Pancreas (tissue), 10 donors: ENCODE results near the gene CHD9. TPM values are rescaled to one million over a fixed set of nuclear protein-coding genes. Genes with fewer than 3 reads are reported as not detected.
A peak's percentile ranks its signal among the peaks of the same experiment; 100 is the strongest.

Experiments used
- ATAC-seq, 4 donors: fragments of 200-7000 bp; cut with Tn5 transposase; one replicate each; pipeline versions ENCODE4 v1.8.0 to v1.9.1; 2020; ENCODE audit warnings: mild to moderate bottlenecking in 4 of 4, moderate library complexity in 4 of 4
- DNase-seq, 6 donors: peaks; one replicate each; pipeline ENCODE4 v3.0.0-alpha.2; 2020
- FAIRE-seq: peaks from 2 replicates; lab custom pipeline; 2012; peaks lifted over from hg19 to GRCh38; lab: Jason Lieb, UNC
- H3K27ac ChIP-seq, 4 donors: fragments of 200-600 bp; sonication (generic); 1 replicate in 3 of 4; 2 replicates in 1 of 4; pipeline versions ENCODE4 v1.5.0 to v1.8.0; 2020
- H3K27me3 ChIP-seq, 4 donors: fragments of 200-600 bp; one replicate each; pipeline ENCODE4 v1.8.0; 2021
- H3K36me3 ChIP-seq, 3 donors: fragments of 200-600 bp; sonication (generic) in 1 of 3; one replicate each; pipeline versions ENCODE4 v1.5.0 to v1.8.0; 2020 to 2021
- H3K4me1 ChIP-seq, 3 donors: fragments of 200-600 bp; one replicate each; pipeline ENCODE4 v1.8.0; 2021
- H3K4me3 ChIP-seq, 4 donors: fragments of 200-600 bp; sonication (generic) in 2 of 4; one replicate each; pipeline versions ENCODE4 v1.5.0 to v1.8.0; 2020 to 2021
- H3K9me3 ChIP-seq, 4 donors: fragments of 200-600 bp; one replicate each; pipeline ENCODE4 v1.8.0; 2021
- WGBS, 2 donors: extraction: QIAGEN DNeasy Blood & Tissue Kit; methylation state at CpG; one replicate each; pipeline ENCODE4 v1.1.7; 2013; 5-methylcytosine and 5-hydroxymethylcytosine counted together
- intact Hi-C, 3 donors: fragments of 100-400 bp; cut with DNase I; formaldehyde crosslinking; loops; one replicate each; pipeline versions ENCODE4 v1.11.1 to v1.14.2; 2022
- polyA plus RNA-seq, 2 donors: library from polyadenylated mRNA; stranded (reverse); fragments of 200-250 nt; gene quantifications; one replicate each; pipeline ENCODE4 v1.2.3, GENCODE V29; 2013
- total RNA-seq, 6 donors: library from RNA; stranded (reverse); fragmentation: NEBNext Ultra II Directional in 4 of 6; extraction: Animal tissue kit (Norgen Biotek cat#: 25700) in 4 of 6; gene quantifications; one replicate each; pipeline versions ENCODE4 v1.2.1 to v1.2.4, GENCODE V29; 2021 to 2023
- TF ChIP-seq, protein P1 (sequence below), 4 donors: fragments of 200-600 bp; sonication (generic) in 3 of 4; IDR thresholded peaks; one replicate each; pipeline versions ENCODE4 v1.5.0 to v1.8.0; 2021; ENCODE audit warnings: antibody characterized with exemption in 4 of 4
- donor health status: healthy with polysubstance abuse.
- donor health status: DM: no; HTN: no; CAD: no; lungs with moderate emphysema.
- donor health status: DM: no; HTN: no; CAD: no.
- donor health status: control.
- donor health status: control.
- donor health status: Bipolar disorder and iron deficiency.
- donor health status: DM: yes; HTN: yes; CAD: no.
- donor health status: DM: no; HTN: no; CAD: no.
- donor health status: DM: no; HTN: no; CAD: no.
- donor health status: DM: yes; HTN: yes; CAD: no.

Gene CHD9
- total and polyA plus RNA-seq, 8 donors, result 7.2 to 40.9 (median 30.1) TPM

DNA sequence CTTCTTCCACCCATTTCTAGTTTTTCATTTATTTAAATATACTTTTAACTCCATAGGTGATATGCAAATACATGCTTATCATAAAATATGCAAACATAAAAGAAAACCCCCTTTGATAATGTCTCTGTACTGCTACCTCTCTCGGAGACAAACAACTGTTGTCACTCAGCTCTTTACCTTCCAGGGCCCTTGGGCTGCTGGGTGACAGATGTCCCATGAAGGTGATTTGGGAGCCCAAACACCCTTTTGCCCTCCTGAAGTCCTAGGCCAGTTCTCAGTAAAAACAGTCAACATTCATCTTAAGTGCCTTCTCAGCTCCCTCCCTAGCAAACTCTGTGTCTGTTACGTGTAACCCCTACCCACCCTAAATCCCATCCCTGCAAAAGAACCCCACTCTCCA lies 37.5 kb downstream of the CHD9 start:
- DNase-seq, result no peak
- Histone ChIP-seq H3K4me1 (peaks cover 0 to 3% (median 0%) of the 10 kb centered on the region in 3 donors), H3K9me3 (no peaks in the 10 kb centered on the region), H3K27me3 (no peaks in the 10 kb centered on the region), H3K27ac (no peak overlapping the region), H3K36me3 (no peaks in the 10 kb centered on the region), H3K4me3 (no peak overlapping the region)
- FAIRE-seq, result no peak
- WGBS, 2 donors, result 89 to 92% methylated on average over 2 of the region's 2 CpGs
- intact Hi-C loops, result no loop called here
- TF ChIP-seq, protein P1, sequence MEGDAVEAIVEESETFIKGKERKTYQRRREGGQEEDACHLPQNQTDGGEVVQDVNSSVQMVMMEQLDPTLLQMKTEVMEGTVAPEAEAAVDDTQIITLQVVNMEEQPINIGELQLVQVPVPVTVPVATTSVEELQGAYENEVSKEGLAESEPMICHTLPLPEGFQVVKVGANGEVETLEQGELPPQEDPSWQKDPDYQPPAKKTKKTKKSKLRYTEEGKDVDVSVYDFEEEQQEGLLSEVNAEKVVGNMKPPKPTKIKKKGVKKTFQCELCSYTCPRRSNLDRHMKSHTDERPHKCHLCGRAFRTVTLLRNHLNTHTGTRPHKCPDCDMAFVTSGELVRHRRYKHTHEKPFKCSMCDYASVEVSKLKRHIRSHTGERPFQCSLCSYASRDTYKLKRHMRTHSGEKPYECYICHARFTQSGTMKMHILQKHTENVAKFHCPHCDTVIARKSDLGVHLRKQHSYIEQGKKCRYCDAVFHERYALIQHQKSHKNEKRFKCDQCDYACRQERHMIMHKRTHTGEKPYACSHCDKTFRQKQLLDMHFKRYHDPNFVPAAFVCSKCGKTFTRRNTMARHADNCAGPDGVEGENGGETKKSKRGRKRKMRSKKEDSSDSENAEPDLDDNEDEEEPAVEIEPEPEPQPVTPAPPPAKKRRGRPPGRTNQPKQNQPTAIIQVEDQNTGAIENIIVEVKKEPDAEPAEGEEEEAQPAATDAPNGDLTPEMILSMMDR (IDR thresholded peaks at IDR 0.05), result no peak
- ATAC-seq, result no peak

DNA sequence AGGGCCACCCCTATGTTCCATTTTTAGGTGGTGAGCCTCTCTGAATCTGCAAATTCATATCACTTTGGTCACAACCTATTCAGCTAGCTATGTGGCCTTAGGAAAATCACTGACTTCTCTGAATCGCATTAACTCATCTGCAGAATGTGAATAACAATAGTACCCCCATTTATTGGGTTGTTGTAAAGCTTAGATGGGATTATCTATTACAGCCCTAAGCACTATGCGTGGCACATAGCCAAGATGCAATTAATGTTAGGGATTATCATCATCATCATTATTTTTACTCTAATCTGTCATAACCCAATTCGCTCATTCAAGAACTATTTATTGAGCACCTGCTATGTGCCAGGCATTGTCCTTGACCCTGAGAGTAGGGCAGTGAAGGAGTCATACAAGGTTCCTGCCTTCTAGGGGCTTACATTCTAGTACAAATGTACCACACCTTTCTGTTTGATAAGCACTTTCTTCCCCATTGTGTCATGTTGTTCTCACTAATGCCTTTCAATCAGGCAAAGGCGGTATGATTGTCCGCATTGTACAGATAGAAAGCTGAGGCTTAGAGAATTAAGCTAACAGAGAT lies 38.5 kb downstream of the CHD9 start:
- Histone ChIP-seq H3K27ac (no peak overlapping the region), H3K4me3 (no peak overlapping the region), H3K27me3 (no peaks in the 10 kb centered on the region), H3K9me3 (no peaks in the 10 kb centered on the region), H3K4me1 (peaks cover 0 to 3% (median 0%) of the 10 kb centered on the region in 3 donors), H3K36me3 (no peaks in the 10 kb centered on the region)
- no peak for DNase-seq
- intact Hi-C loops, result no loop called here
- WGBS, 2 donors, result 95% methylated on average over 5 of the region's 5 CpGs
- no peak for FAIRE-seq
- ATAC-seq, result no peak
- TF ChIP-seq, protein P1 (IDR thresholded peaks at IDR 0.05), result no peak

DNA sequence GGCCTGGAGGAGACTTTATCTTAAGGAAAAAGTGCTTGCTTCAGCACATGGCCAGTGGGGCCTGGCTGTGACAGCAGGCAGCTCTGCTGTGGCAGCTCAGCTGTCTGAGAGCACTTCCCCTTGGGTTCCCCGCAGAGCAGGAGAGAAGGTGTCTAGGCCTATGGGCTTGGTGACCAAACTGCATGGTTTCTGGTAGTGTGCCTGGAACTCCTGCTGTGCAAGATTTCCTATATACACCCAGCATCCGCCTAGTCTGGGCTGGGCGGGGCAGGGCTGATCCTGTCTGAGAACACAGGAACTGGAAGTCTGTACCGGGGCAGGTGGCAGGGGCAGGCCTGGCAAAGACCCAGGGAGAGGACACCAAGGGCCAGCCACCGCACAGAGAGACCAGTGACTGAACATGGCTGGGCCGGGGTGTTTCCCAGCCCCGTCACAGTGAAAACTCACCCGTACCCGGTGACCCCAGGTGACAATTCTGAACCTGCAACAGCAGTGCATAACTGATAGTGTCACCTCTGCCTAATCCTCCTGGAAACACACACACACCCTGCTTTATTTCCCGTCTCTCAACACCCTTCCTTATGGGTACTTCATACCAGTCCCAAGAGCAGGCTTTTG lies 39.3 kb downstream of the CHD9 start:
- no peaks in the 10 kb centered on the region for H3K9me3 ChIP-seq
- FAIRE-seq (no peak), ATAC-seq (peak in 3 of 4 donors; percentile 13 to 16 (median 14)), DNase-seq (peak in 5 of 6 donors; percentile 22 to 66 (median 38))
- intact Hi-C loops, result no loop called here
- no peak overlapping the region for H3K4me3 ChIP-seq
- WGBS, 2 donors, result 71 to 78% methylated on average over 10 of the region's 10 CpGs
- H3K4me1 ChIP-seq, result peaks cover 0 to 6% (median 0%) of the 10 kb centered on the region in 3 donors
- H3K27ac ChIP-seq, result peak overlapping the region in 1 of 4 donors; percentile 55
- H3K27me3 ChIP-seq, result no peaks in the 10 kb centered on the region
- TF ChIP-seq, protein P1 (IDR thresholded peaks at IDR 0.05), result no peak
- no peaks in the 10 kb centered on the region for H3K36me3 ChIP-seq

DNA sequence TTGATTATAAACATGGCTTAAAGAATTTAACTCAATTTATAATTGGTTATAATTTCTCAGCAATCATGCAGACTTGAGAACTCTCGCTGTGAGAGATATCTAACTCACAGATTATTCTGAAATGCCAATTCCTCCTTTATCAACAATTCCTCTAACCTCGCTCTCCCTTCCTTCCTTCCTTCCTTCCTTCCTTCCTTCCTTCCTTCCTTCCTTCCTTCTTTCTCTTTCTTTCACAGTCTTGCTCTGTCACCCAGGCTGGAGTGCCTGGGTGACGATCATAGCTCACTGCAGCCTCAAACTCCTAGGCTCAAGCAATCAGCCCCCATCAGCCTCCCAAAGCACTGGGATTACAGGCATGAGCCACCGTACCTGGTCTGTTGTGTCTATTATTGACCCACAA lies 42.4 kb downstream of the CHD9 start:
- 84 to 90% methylated on average over 4 of the region's 4 CpGs for WGBS, 2 donors
- no peaks in the 10 kb centered on the region for H3K27me3 ChIP-seq
- DNase-seq (no peak), FAIRE-seq (no peak), ATAC-seq (no peak)
- TF ChIP-seq, protein P1 (IDR thresholded peaks at IDR 0.05), result no peak
- H3K36me3 ChIP-seq, result no peaks in the 10 kb centered on the region
- H3K4me3 ChIP-seq, result no peak overlapping the region
- H3K4me1 ChIP-seq, result peaks cover 8 to 16% (median 12%) of the 10 kb centered on the region in 3 donors
- no peak overlapping the region for H3K27ac ChIP-seq
- intact Hi-C loops, result no loop called here
- no peaks in the 10 kb centered on the region for H3K9me3 ChIP-seq
